Measurements from ENCODE around the gene CHP2.

The CHP2 gene

GRCh38 chr16:23754594-23755483 lies at the start of gene CHP2:
CHP2 (plus strand) TSS chr16:23755026; CDS start chr16:23755050, 24 bp downstream.
- Histone ChIP-seq H3K9me3 (ENCODE audit: severe bottlenecking) (peaks cover 7% of the 10 kb centered on the region), H3K36me3 (no peaks in the 10 kb centered on the region), H3K27me3 (ENCODE audit: insufficient read depth, low read depth, severe bottlenecking) (peaks cover 12% of the 10 kb centered on the region), H3K4me3 (ENCODE audit: low read depth, low read length) (peak within 1 kb of the TSS; percentile 10), H3K27ac (no peak within 1 kb of the TSS)
- DNase-seq = no peak
- TF ChIP-seq CTCF (IDR thresholded peaks at IDR 0.05; ENCODE audit: low read depth, low read length) = no peak

- DNase-seq = no peak
- H3K27ac ChIP-seq = no peak overlapping the region
- no peaks in the 10 kb centered on the region for H3K36me3 ChIP-seq
- H3K27me3 ChIP-seq (ENCODE audit: insufficient read depth, low read depth, severe bottlenecking) = no peaks in the 10 kb centered on the region
- H3K9me3 ChIP-seq (ENCODE audit: severe bottlenecking) = peaks cover 20% of the 10 kb centered on the region
- TF ChIP-seq CTCF (IDR thresholded peaks at IDR 0.05; ENCODE audit: low read depth, low read length) = no peak
- H3K4me3 ChIP-seq (ENCODE audit: low read depth, low read length) = no peak overlapping the region
Observed at GRCh38 chr16:23705517-23705902, 49.3 kb upstream of the CHP2 start.

GRCh38 chr16:23706439-23706838 lies 48.4 kb upstream of the CHP2 start:
- no peak overlapping the region for H3K27ac ChIP-seq
- H3K9me3 ChIP-seq (ENCODE audit: severe bottlenecking) = peaks cover 20% of the 10 kb centered on the region
- no peak overlapping the region for H3K4me3 ChIP-seq (ENCODE audit: low read depth, low read length)
- no peak for TF ChIP-seq CTCF (IDR thresholded peaks at IDR 0.05; ENCODE audit: low read depth, low read length)
- DNase-seq = no peak
- H3K36me3 ChIP-seq = no peaks in the 10 kb centered on the region
- no peaks in the 10 kb centered on the region for H3K27me3 ChIP-seq (ENCODE audit: insufficient read depth, low read depth, severe bottlenecking)

- no peak for TF ChIP-seq CTCF (IDR thresholded peaks at IDR 0.05; ENCODE audit: low read depth, low read length)
- Histone ChIP-seq H3K4me3 (ENCODE audit: low read depth, low read length) (no peak overlapping the region), H3K9me3 (ENCODE audit: severe bottlenecking) (peaks cover 13% of the 10 kb centered on the region), H3K36me3 (no peaks in the 10 kb centered on the region), H3K27me3 (ENCODE audit: insufficient read depth, low read depth, severe bottlenecking) (no peaks in the 10 kb centered on the region), H3K27ac (no peak overlapping the region)
- DNase-seq = no peak
Observed at GRCh38 chr16:23709536-23709935, 45.3 kb upstream of the CHP2 start.

GRCh38 chr16:23710008-23710407 lies 44.8 kb upstream of the CHP2 start:
- Histone ChIP-seq H3K27me3 (ENCODE audit: insufficient read depth, low read depth, severe bottlenecking) (no peaks in the 10 kb centered on the region), H3K36me3 (no peaks in the 10 kb centered on the region), H3K9me3 (ENCODE audit: severe bottlenecking) (peaks cover 13% of the 10 kb centered on the region), H3K4me3 (ENCODE audit: low read depth, low read length) (no peak overlapping the region), H3K27ac (no peak overlapping the region)
- no peak for DNase-seq
- TF ChIP-seq CTCF (IDR thresholded peaks at IDR 0.05; ENCODE audit: low read depth, low read length) = peak; percentile 44

Measured in WERI-Rb-1 (cell line).